OCI-LY7 (cell line): ENCODE results near the gene CELF2. TPM values are rescaled to one million over a fixed set of nuclear protein-coding genes. Genes with fewer than 3 reads are reported as not detected.

ENCODE experiments used
- BruUV-seq: library from RNA; stranded (reverse); fragments of 400-500 nt; replicated peaks from 2 replicates; lab custom pipeline; 2021; lab: Mats Ljungman, UMichigan
- CTCF ChIA-PET: fragments of 300-600 bp; sonication (Branson Sonifier 250); formaldehyde crosslinking; loops from one replicate; lab custom pipeline; 2022; ENCODE audit warnings: antibody characterized with exemption; ENCODE audit not compliant: unreplicated experiment; lab: Charles Lee
- POLR2A ChIA-PET: fragments of 300-600 bp; sonication (Branson Sonifier 250); formaldehyde crosslinking; loops from one replicate; lab custom pipeline; 2022; ENCODE audit warnings: antibody characterized with exemption; lab: Charles Lee
- DNase-seq: peaks from one replicate; pipeline ENCODE4 v3.0.0-alpha.2; 2015; ENCODE audit warnings: low spot score
- H2AFZ ChIP-seq: fragments of 200-600 bp; sonication (generic), shearing (Covaris generic); 2 replicates; pipeline ENCODE4 v1.6.1; 2014; ENCODE audit warnings: mild to moderate bottlenecking, antibody characterized with exemption, low read length, moderate library complexity
- H3K27ac ChIP-seq: fragments of 200-600 bp; sonication (generic); 2 replicates; pipeline ENCODE4 v1.5.1; 2014; ENCODE audit warnings: mixed run types, low read depth, mild to moderate bottlenecking, moderate library complexity, low read length, inconsistent platforms; ENCODE audit not compliant: poor library complexity, severe bottlenecking
- H3K36me3 ChIP-seq: fragments of 200-600 bp; sonication (generic); 2 replicates; pipeline ENCODE4 v1.6.1; 2014; ENCODE audit warnings: mild to moderate bottlenecking, antibody characterized with exemption, low read length, moderate library complexity, mixed read lengths; ENCODE audit not compliant: insufficient read depth
- H3K4me1 ChIP-seq: fragments of 200-600 bp; sonication (generic); 2 replicates; pipeline ENCODE4 v1.5.1; 2014; ENCODE audit warnings: mild to moderate bottlenecking, low read length; ENCODE audit not compliant: insufficient read depth, poor library complexity, severe bottlenecking
- H3K4me2 ChIP-seq: fragments of 200-600 bp; sonication (generic); 2 replicates; pipeline ENCODE4 v1.6.1; 2014; ENCODE audit warnings: mild to moderate bottlenecking, low read length
- H3K4me3 ChIP-seq: fragments of 200-600 bp; sonication (generic); 2 replicates; pipeline ENCODE4 v1.5.1; 2014; ENCODE audit warnings: mild to moderate bottlenecking, low read depth, low read length; ENCODE audit not compliant: poor library complexity, severe bottlenecking
- H3K79me2 ChIP-seq: fragments of 200-600 bp; sonication (generic); 2 replicates; pipeline ENCODE4 v1.6.1; 2016; ENCODE audit warnings: low read depth, mild to moderate bottlenecking, low read length, moderate library complexity, mixed read lengths; ENCODE audit not compliant: insufficient read depth
- H3K9me2 ChIP-seq: fragments of 200-600 bp; sonication (generic); 2 replicates; pipeline ENCODE4 v1.6.1; 2016; ENCODE audit warnings: mild to moderate bottlenecking, low read length, mixed read lengths; ENCODE audit not compliant: insufficient read depth
- H3K9me3 ChIP-seq: fragments of 200-600 bp; sonication (generic); 2 replicates; pipeline ENCODE4 v1.6.1; 2014; ENCODE audit warnings: mild to moderate bottlenecking, mixed run types, low read length, mixed read lengths
- H4K20me1 ChIP-seq: fragments of 200-600 bp; sonication (generic); 2 replicates; pipeline ENCODE4 v1.6.1; 2014; ENCODE audit warnings: mild to moderate bottlenecking, antibody characterized with exemption, low read length, moderate library complexity, mixed read lengths; ENCODE audit not compliant: insufficient read depth
- CTCF ChIP-seq: fragments of 200-600 bp; sonication (generic); conservative IDR thresholded peaks from 2 replicates; pipeline ENCODE4 v1.5.1; 2014; ENCODE audit warnings: mild to moderate bottlenecking, antibody characterized with exemption, low read length, moderate library complexity, mixed read lengths
- EZH2phosphoT487 ChIP-seq: fragments of 200-600 bp; sonication (generic); IDR thresholded peaks from 2 replicates; pipeline ENCODE4 v1.6.1; 2018; ENCODE audit warnings: low read depth, borderline replicate concordance, mild to moderate bottlenecking, mixed run types, antibody characterized with exemption, low read length, moderate library complexity, mixed read lengths
- intact Hi-C: fragments of 100-400 bp; cut with micrococcal nuclease; formaldehyde crosslinking; loops from one replicate; pipeline ENCODE4 v1.10.0; 2022; ENCODE audit not compliant: unreplicated experiment
- total RNA-seq, 2 experiments: library from RNA; depleted of rRNA in 1 of 2; stranded (reverse); fragments of >200 nt in 1 of 2; shearing (Covaris generic) in 1 of 2; gene quantifications; 2 replicates each; pipeline ENCODE4 v1.2.3, GENCODE V29; 2014 to 2022

The CELF2 gene
- total RNA-seq, 2 experiments from 2014 or later = 5.4 to 19.1 TPM

- no peaks in the 10 kb centered on the region for H3K4me1 ChIP-seq
- H3K9me3 ChIP-seq = no peaks in the 10 kb centered on the region
- ChIA-PET POLR2A (no interaction called here), CTCF (no interaction called here)
- no peak overlapping the region for H3K4me3 ChIP-seq
- no peak overlapping the region for H3K4me2 ChIP-seq
- intact Hi-C loops = no loop called here
- H3K79me2 ChIP-seq = no peaks in the 10 kb centered on the region
- H2AFZ ChIP-seq = no peak overlapping the region
- no peak for DNase-seq
- no peaks in the 10 kb centered on the region for H3K36me3 ChIP-seq
- no peaks in the 10 kb centered on the region for H3K9me2 ChIP-seq
- BruUV-seq = no TSS peak
- no peaks in the 10 kb centered on the region for H4K20me1 ChIP-seq
- H3K27ac ChIP-seq = no peak overlapping the region
- TF ChIP-seq CTCF (no peak), EZH2phosphoT487 (no peak)
Measured at GRCh38 chr10:11280187-11280932, 262.7 kb downstream of the CELF2 start.

GRCh38 chr10:11282156-11282555 lies 264.5 kb downstream of the CELF2 start:
- H4K20me1 ChIP-seq = no peaks in the 10 kb centered on the region
- H3K27ac ChIP-seq = no peak overlapping the region
- no peak overlapping the region for H3K4me3 ChIP-seq
- DNase-seq = no peak
- H3K4me2 ChIP-seq = no peak overlapping the region
- H3K9me3 ChIP-seq = no peaks in the 10 kb centered on the region
- no peak for TF ChIP-seq EZH2phosphoT487
- no peak for TF ChIP-seq CTCF
- intact Hi-C loops = no loop called here
- no TSS peak for BruUV-seq
- H3K9me2 ChIP-seq = no peaks in the 10 kb centered on the region
- H3K36me3 ChIP-seq = no peaks in the 10 kb centered on the region
- H3K4me1 ChIP-seq = no peaks in the 10 kb centered on the region
- CTCF ChIA-PET = no interaction called here
- no peaks in the 10 kb centered on the region for H3K79me2 ChIP-seq
- POLR2A ChIA-PET = interaction anchor here (0.5 kb wide), 1 partner anchor 246 kb away, joined by 3 read pairs; no protein-coding TSS in a partner anchor
- H2AFZ ChIP-seq = no peak overlapping the region

- Histone ChIP-seq H3K4me3 (no peak overlapping the region), H3K27ac (no peak overlapping the region), H3K36me3 (no peaks in the 10 kb centered on the region), H3K4me1 (no peaks in the 10 kb centered on the region), H3K4me2 (no peak overlapping the region), H4K20me1 (no peaks in the 10 kb centered on the region), H3K9me3 (no peaks in the 10 kb centered on the region), H3K9me2 (no peaks in the 10 kb centered on the region), H3K79me2 (no peaks in the 10 kb centered on the region), H2AFZ (no peak overlapping the region)
- no peak for DNase-seq
- no peak for TF ChIP-seq CTCF
- no peak for TF ChIP-seq EZH2phosphoT487
- CTCF ChIA-PET = no interaction called here
- intact Hi-C loops = no loop called here
- POLR2A ChIA-PET = interaction anchor here (0.5 kb wide), 1 partner anchor 247 kb away, joined by 3 read pairs; no protein-coding TSS in a partner anchor
- no TSS peak for BruUV-seq
Measured at GRCh38 chr10:11282661-11283060, 265.0 kb downstream of the CELF2 start.
